GM21360 (cell line): ENCODE measurements around the gene PTER.
A peak's percentile ranks its signal among the peaks of the same experiment; 100 is the strongest.

Source experiments
- ATAC-seq: cut with Tn5 transposase; IDR thresholded peaks from one replicate; pipeline ENCODE4 v1.9.1; 2021; ENCODE audit warnings: mild to moderate bottlenecking, moderate library complexity; ENCODE audit not compliant: unreplicated experiment

The PTER gene

GRCh38 chr10:16436758-16437539 is at the start of gene PTER:
Gene PTER, plus strand, starts transcription at chr10:16437010. Its CDS starts 47,375 bp downstream, at chr10:16484385.
- ATAC-seq: peak; percentile 98

GRCh38 chr10:16392531-16393069 is 44.2 kb upstream of the PTER start:
- ATAC-seq: no peak

- no peak for ATAC-seq
Observed at GRCh38 chr10:16393271-16393858, 43.4 kb upstream of the PTER start.

GRCh38 chr10:16401416-16401815 is 35.4 kb upstream of the PTER start:
- ATAC-seq: no peak

GRCh38 chr10:16408379-16408778 is 28.4 kb upstream of the PTER start:
- ATAC-seq: no peak

GRCh38 chr10:16417341-16417740 is 19.5 kb upstream of the PTER start:
- ATAC-seq: no peak

GRCh38 chr10:16423599-16423998 is 13.2 kb upstream of the PTER start:
- ATAC-seq: no peak

- ATAC-seq: no peak
Observed at GRCh38 chr10:16425449-16425848, 11.4 kb upstream of the PTER start.

GRCh38 chr10:16429539-16429938 is 7.3 kb upstream of the PTER start:
- ATAC-seq: no peak

- peak; percentile 12 for ATAC-seq
Observed at GRCh38 chr10:16436367-16436757, 448 bp upstream of the PTER start.

- no peak for ATAC-seq
Observed at GRCh38 chr10:16437540-16437894, 707 bp downstream of the PTER start.

GRCh38 chr10:16439295-16439694 is 2.5 kb downstream of the PTER start:
- no peak for ATAC-seq

GRCh38 chr10:16440396-16441133 is 3.8 kb downstream of the PTER start:
- no peak for ATAC-seq

- no peak for ATAC-seq
Observed at GRCh38 chr10:16441173-16441840, 4.5 kb downstream of the PTER start.

- ATAC-seq: no peak
Observed at GRCh38 chr10:16442914-16443313, 6.1 kb downstream of the PTER start.

GRCh38 chr10:16445770-16446469 is 9.1 kb downstream of the PTER start:
- ATAC-seq: no peak

- no peak for ATAC-seq
Observed at GRCh38 chr10:16449454-16449853, 12.6 kb downstream of the PTER start.

GRCh38 chr10:16458166-16458955 is 21.6 kb downstream of the PTER start:
- ATAC-seq: no peak

- ATAC-seq: no peak
Observed at GRCh38 chr10:16459423-16459939, 22.7 kb downstream of the PTER start.

- ATAC-seq: no peak
Observed at GRCh38 chr10:16466001-16466400, 29.2 kb downstream of the PTER start.
